AG10803 (cell line): ENCODE results near the gene DCHS2.
"Not testable (repeated sequence)": the region's sequence is repeated elsewhere in the genome, so short reads cannot be mapped to it uniquely, and the experiment has no call there.

Experiments used
- DNase-seq: peaks from one replicate; pipeline ENCODE4 v3.0.0; 2010; ENCODE audit warnings: low read depth
- H3K4me3 ChIP-seq: 2 replicates; pipeline ENCODE4 v1.5.1; 2011; ENCODE audit warnings: mild to moderate bottlenecking, low read length, control low read depth
- CTCF ChIP-seq: conservative IDR thresholded peaks from 2 replicates; pipeline ENCODE4 v1.5.1; 2011; ENCODE audit warnings: mild to moderate bottlenecking, low read length, control low read depth, inconsistent platforms

DCHS2 gene

DNA sequence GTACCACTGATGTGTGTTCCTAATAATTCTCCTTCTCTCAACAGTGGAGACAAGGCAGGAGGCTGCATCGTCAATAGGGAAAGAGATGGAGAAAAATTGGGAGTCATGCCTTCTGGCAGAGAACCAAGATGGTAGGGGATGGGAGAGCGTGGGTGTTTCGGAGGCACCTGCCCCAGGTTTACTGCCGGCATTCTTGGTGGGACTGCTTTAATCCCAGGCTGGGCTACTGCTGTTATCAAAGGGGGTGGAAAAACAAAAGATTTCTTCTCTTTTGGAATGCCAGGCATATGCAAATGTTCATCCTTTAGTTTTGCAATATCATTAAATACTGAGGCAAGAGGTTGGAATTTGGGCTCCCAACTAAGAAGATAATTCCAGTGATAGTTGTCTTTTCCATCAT is 257.0 kb downstream of the DCHS2 start:
- H3K4me3 ChIP-seq = no peak overlapping the region
- DNase-seq = peak; percentile 31
- TF ChIP-seq CTCF = no peak

- no peak for TF ChIP-seq CTCF
- DNase-seq = peak; percentile 72
- no peak overlapping the region for H3K4me3 ChIP-seq
Measured at GRCh38 chr4:154231806-154232478, 259.7 kb downstream of the DCHS2 start.

GRCh38 chr4:154230723-154231122 is 260.9 kb downstream of the DCHS2 start:
- DNase-seq = no peak
- no peak for TF ChIP-seq CTCF
- H3K4me3 ChIP-seq = no peak overlapping the region

DNA sequence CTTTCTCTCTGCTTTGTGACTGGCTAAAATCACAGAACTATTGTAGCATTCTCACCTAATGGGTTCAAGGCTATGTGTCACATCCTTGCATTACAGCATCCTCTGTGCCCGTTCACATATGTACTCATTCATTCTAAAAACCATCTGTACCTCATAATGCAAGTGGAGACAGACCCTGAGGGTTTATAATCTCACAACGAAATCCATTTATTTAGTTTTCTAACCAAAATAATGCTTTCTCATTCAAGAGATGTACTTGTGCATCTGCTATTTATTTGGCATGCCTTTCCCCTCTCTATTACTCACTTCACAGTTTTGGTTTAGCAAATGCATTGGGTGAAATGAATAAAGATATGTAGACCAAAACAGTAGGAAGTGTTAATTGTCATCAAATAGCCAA is 261.5 kb downstream of the DCHS2 start:
- DNase-seq = peak; percentile 53
- TF ChIP-seq CTCF = no peak
- no peak overlapping the region for H3K4me3 ChIP-seq

- no peak for TF ChIP-seq CTCF
- H3K4me3 ChIP-seq = no peak overlapping the region
- DNase-seq = no peak
Measured at GRCh38 chr4:154222875-154223274, 268.7 kb downstream of the DCHS2 start.

DNA sequence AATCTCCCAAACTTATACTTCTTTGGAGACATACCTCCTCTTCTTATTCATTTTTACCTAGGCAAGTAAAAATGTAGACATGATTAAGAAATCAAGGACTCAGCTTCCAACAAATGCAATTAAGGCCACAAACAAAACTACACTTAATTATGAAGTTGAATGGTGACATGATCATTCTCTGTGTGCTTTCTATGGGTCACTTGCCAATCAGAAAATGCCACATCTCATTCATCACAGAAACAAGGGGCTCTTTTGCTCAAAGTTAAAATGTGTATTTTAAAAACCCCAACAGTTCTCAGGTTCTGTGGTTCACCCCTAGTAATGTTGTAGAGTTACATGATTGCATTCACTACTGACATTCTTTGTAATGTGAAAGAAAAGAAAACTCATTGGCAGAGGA is 273.5 kb downstream of the DCHS2 start:
- no peak for DNase-seq
- H3K4me3 ChIP-seq = no peak overlapping the region
- TF ChIP-seq CTCF = no peak

DNA sequence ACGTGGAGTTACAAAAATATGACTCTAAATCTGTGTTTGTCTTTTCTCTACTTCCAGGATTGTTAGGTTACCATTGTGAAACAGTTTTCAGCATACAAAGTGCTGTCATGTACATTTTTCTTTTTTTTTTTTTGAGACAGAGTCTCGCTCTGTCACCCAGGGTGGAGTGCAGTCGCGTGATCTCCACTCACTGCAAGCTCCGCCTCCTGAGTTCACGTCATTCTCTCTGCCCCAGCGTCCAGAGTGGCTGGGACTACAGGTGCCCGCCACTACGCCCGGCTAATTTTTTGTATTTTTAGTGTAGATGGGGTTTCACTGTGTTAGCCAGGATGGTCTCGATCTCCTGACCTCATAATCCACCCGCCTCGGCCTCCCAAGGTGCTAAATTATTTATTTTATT is 274.2 kb downstream of the DCHS2 start:
- DNase-seq = not testable (repeated sequence)

GRCh38 chr4:154211506-154211905 is 280.1 kb downstream of the DCHS2 start:
- DNase-seq = no peak
- no peak overlapping the region for H3K4me3 ChIP-seq
- TF ChIP-seq CTCF = no peak

More for the DNA sequence above, 274.2 kb downstream of the DCHS2 start:
- not testable (repeated sequence) for H3K4me3 ChIP-seq
